OCI-LY7 (cell line): ENCODE data around the gene TBKBP1. TPM values are rescaled to one million over a fixed set of nuclear protein-coding genes. Genes with fewer than 3 reads are reported as not detected.

Experiments used
- BruUV-seq: library from RNA; stranded (reverse); fragments of 400-500 nt; replicated peaks from 2 replicates; lab custom pipeline; 2021; lab: Mats Ljungman, UMichigan
- CTCF ChIA-PET: fragments of 300-600 bp; sonication (Branson Sonifier 250); formaldehyde crosslinking; loops from one replicate; lab custom pipeline; 2022; ENCODE audit warnings: antibody characterized with exemption; ENCODE audit not compliant: unreplicated experiment; lab: Charles Lee
- POLR2A ChIA-PET: fragments of 300-600 bp; sonication (Branson Sonifier 250); formaldehyde crosslinking; loops from one replicate; lab custom pipeline; 2022; ENCODE audit warnings: antibody characterized with exemption; lab: Charles Lee
- DNase-seq: peaks from one replicate; pipeline ENCODE4 v3.0.0-alpha.2; 2015; ENCODE audit warnings: low spot score
- H2AFZ ChIP-seq: fragments of 200-600 bp; sonication (generic), shearing (Covaris generic); 2 replicates; pipeline ENCODE4 v1.6.1; 2014; ENCODE audit warnings: mild to moderate bottlenecking, antibody characterized with exemption, low read length, moderate library complexity
- H3K27ac ChIP-seq: fragments of 200-600 bp; sonication (generic); 2 replicates; pipeline ENCODE4 v1.5.1; 2014; ENCODE audit warnings: mixed run types, low read depth, mild to moderate bottlenecking, moderate library complexity, low read length, inconsistent platforms; ENCODE audit not compliant: poor library complexity, severe bottlenecking
- H3K36me3 ChIP-seq: fragments of 200-600 bp; sonication (generic); 2 replicates; pipeline ENCODE4 v1.6.1; 2014; ENCODE audit warnings: mild to moderate bottlenecking, antibody characterized with exemption, low read length, moderate library complexity, mixed read lengths; ENCODE audit not compliant: insufficient read depth
- H3K4me1 ChIP-seq: fragments of 200-600 bp; sonication (generic); 2 replicates; pipeline ENCODE4 v1.5.1; 2014; ENCODE audit warnings: mild to moderate bottlenecking, low read length; ENCODE audit not compliant: insufficient read depth, poor library complexity, severe bottlenecking
- H3K4me2 ChIP-seq: fragments of 200-600 bp; sonication (generic); 2 replicates; pipeline ENCODE4 v1.6.1; 2014; ENCODE audit warnings: mild to moderate bottlenecking, low read length
- H3K4me3 ChIP-seq: fragments of 200-600 bp; sonication (generic); 2 replicates; pipeline ENCODE4 v1.5.1; 2014; ENCODE audit warnings: mild to moderate bottlenecking, low read depth, low read length; ENCODE audit not compliant: poor library complexity, severe bottlenecking
- H3K79me2 ChIP-seq: fragments of 200-600 bp; sonication (generic); 2 replicates; pipeline ENCODE4 v1.6.1; 2016; ENCODE audit warnings: low read depth, mild to moderate bottlenecking, low read length, moderate library complexity, mixed read lengths; ENCODE audit not compliant: insufficient read depth
- H3K9me2 ChIP-seq: fragments of 200-600 bp; sonication (generic); 2 replicates; pipeline ENCODE4 v1.6.1; 2016; ENCODE audit warnings: mild to moderate bottlenecking, low read length, mixed read lengths; ENCODE audit not compliant: insufficient read depth
- H3K9me3 ChIP-seq: fragments of 200-600 bp; sonication (generic); 2 replicates; pipeline ENCODE4 v1.6.1; 2014; ENCODE audit warnings: mild to moderate bottlenecking, mixed run types, low read length, mixed read lengths
- H4K20me1 ChIP-seq: fragments of 200-600 bp; sonication (generic); 2 replicates; pipeline ENCODE4 v1.6.1; 2014; ENCODE audit warnings: mild to moderate bottlenecking, antibody characterized with exemption, low read length, moderate library complexity, mixed read lengths; ENCODE audit not compliant: insufficient read depth
- EZH2phosphoT487 ChIP-seq: fragments of 200-600 bp; sonication (generic); IDR thresholded peaks from 2 replicates; pipeline ENCODE4 v1.6.1; 2018; ENCODE audit warnings: low read depth, borderline replicate concordance, mild to moderate bottlenecking, mixed run types, antibody characterized with exemption, low read length, moderate library complexity, mixed read lengths
- intact Hi-C: fragments of 100-400 bp; cut with micrococcal nuclease; formaldehyde crosslinking; loops from one replicate; pipeline ENCODE4 v1.10.0; 2022; ENCODE audit not compliant: unreplicated experiment
- total RNA-seq, 2 experiments: library from RNA; depleted of rRNA in 1 of 2; stranded (reverse); fragments of >200 nt in 1 of 2; shearing (Covaris generic) in 1 of 2; gene quantifications; 2 replicates each; pipeline ENCODE4 v1.2.3, GENCODE V29; 2014 to 2022
- TF ChIP-seq, protein P1 (sequence below): fragments of 200-600 bp; sonication (generic); conservative IDR thresholded peaks from 2 replicates; pipeline ENCODE4 v1.5.1; 2014; ENCODE audit warnings: mild to moderate bottlenecking, antibody characterized with exemption, low read length, moderate library complexity, mixed read lengths

The TBKBP1 gene
- total RNA-seq, 2 experiments from 2014 or later = 8.3 to 16.0 TPM

DNA sequence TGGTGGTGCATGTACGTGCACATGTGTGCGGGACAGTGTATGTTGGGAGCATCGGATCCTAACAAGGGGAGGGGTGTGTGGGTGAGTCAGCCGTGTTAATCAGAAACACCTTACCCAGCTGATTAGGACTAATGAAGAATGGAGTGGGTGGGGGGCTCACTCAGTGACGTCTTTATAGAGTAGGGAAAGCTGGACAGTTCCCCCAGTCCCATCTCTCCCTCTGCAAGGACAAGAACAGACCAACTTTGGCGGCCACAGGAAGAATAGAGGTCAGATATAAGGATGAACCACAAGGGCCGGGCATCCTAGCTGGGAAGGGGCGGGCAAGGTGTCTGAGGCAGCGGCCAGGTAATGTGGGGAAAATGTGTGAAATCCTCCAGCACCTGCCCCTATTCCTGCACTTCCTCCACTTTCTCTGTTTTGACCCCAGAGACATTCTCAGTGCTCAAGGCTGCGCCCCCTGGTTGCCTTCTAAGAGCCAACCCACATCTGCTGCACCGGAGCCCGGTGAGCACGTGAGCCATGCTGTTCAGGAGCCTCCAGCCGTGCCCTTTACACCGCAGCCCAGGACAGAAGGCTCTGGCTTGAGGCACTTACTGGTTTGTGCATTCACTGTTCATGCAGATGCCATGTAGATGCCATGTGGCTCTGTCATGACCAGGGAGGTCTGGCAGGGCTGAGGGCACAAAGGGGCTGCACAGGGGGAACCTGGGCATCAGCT is 20.2 kb downstream of the TBKBP1 start:
- no peak for DNase-seq
- BruUV-seq = no TSS peak
- no peak for TF ChIP-seq EZH2phosphoT487
- TF ChIP-seq, protein P1, sequence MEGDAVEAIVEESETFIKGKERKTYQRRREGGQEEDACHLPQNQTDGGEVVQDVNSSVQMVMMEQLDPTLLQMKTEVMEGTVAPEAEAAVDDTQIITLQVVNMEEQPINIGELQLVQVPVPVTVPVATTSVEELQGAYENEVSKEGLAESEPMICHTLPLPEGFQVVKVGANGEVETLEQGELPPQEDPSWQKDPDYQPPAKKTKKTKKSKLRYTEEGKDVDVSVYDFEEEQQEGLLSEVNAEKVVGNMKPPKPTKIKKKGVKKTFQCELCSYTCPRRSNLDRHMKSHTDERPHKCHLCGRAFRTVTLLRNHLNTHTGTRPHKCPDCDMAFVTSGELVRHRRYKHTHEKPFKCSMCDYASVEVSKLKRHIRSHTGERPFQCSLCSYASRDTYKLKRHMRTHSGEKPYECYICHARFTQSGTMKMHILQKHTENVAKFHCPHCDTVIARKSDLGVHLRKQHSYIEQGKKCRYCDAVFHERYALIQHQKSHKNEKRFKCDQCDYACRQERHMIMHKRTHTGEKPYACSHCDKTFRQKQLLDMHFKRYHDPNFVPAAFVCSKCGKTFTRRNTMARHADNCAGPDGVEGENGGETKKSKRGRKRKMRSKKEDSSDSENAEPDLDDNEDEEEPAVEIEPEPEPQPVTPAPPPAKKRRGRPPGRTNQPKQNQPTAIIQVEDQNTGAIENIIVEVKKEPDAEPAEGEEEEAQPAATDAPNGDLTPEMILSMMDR = peak; percentile 40; the same call in 1 of the 2 replicates
- H3K9me2 ChIP-seq = no peaks in the 10 kb centered on the region
- intact Hi-C loops = no loop called here
- ChIA-PET CTCF (no interaction called here), POLR2A (no interaction called here)
- H3K4me2 ChIP-seq = no peak overlapping the region
- H4K20me1 ChIP-seq = no peaks in the 10 kb centered on the region
- no peak overlapping the region for H2AFZ ChIP-seq
- H3K4me1 ChIP-seq = peaks cover 9% of the 10 kb centered on the region
- no peak overlapping the region for H3K4me3 ChIP-seq
- H3K79me2 ChIP-seq = no peaks in the 10 kb centered on the region
- no peak overlapping the region for H3K27ac ChIP-seq
- H3K9me3 ChIP-seq = no peaks in the 10 kb centered on the region
- no peaks in the 10 kb centered on the region for H3K36me3 ChIP-seq

DNA sequence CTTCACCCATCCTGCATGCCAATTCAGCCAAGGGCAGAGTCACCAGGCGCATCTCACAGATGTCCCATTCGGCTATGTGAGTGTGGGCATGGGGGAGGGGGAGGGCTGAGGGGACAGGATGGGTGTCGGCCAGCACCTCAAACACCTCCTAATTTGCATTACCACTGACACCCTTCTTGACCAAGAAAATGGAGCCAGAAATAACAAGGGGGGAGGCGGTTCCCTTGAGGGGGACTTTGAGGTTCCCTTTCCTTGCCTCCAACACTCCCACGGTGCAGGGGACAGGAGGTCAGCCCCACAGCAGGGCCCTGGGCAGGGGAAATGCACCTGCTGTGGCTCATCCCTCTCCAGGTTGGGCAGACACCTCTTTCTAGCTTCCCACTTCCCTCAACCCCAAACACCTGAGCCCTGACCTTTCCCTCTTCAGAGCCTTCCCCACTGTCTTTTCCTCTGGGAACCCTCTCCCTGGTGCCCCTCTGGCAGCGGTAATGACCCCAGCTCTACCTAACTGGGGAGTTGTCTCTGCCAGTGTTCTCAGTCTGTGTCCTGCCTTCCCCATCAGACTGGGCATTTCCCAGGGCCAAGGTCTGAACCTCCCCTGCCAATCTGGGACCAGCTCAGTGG is 20.9 kb downstream of the TBKBP1 start:
- TF ChIP-seq, protein P1 = no peak
- TF ChIP-seq EZH2phosphoT487 = no peak
- BruUV-seq = no TSS peak
- no peak for DNase-seq
- H2AFZ ChIP-seq = no peak overlapping the region
- intact Hi-C loops = no loop called here
- H3K36me3 ChIP-seq = no peaks in the 10 kb centered on the region
- H3K27ac ChIP-seq = no peak overlapping the region
- H4K20me1 ChIP-seq = no peaks in the 10 kb centered on the region
- no peaks in the 10 kb centered on the region for H3K79me2 ChIP-seq
- H3K4me3 ChIP-seq = no peak overlapping the region
- no peak overlapping the region for H3K4me2 ChIP-seq
- ChIA-PET CTCF (interaction anchor here (0.6 kb wide), 1 partner anchor 110 kb away, joined by 4 read pairs; no protein-coding TSS in a partner anchor), POLR2A (no interaction called here)
- no peaks in the 10 kb centered on the region for H3K9me3 ChIP-seq
- H3K4me1 ChIP-seq = peaks cover 9% of the 10 kb centered on the region
- no peaks in the 10 kb centered on the region for H3K9me2 ChIP-seq
